Left forelimb (tissue), 1 donor: Measurements from ENCODE around the gene WBP2NL.

Experiments used
- DNase-seq: peaks from one replicate; pipeline ENCODE4 v3.0.0-alpha.2; 2018; ENCODE audit warnings: low spot score

The WBP2NL gene

GRCh38 chr22:42072606-42073330, 74.2 kb downstream of the WBP2NL start:
- no peak for DNase-seq

DNA sequence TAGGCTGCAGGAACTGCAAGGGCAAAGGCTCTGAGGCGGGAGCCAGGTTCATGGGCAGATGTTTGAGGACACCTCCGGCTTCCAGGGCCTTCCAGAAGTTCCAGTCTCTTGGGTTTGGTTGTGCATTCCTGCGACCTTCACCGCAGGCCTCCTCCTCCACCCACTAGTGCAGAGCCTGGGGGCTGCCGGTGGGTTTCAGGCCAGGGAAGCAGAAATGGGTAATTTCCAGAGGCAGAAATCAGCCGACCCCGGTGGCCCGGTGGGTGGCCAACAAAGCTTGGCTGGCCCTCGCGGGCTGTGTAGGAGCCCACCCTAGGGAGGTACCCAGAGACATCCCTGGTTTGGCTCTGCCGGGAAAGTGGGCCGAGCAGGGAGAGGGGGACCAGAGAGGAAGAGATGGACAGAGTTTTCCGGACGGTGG, 75.0 kb downstream of the WBP2NL start:
- DNase-seq, result no peak

DNA sequence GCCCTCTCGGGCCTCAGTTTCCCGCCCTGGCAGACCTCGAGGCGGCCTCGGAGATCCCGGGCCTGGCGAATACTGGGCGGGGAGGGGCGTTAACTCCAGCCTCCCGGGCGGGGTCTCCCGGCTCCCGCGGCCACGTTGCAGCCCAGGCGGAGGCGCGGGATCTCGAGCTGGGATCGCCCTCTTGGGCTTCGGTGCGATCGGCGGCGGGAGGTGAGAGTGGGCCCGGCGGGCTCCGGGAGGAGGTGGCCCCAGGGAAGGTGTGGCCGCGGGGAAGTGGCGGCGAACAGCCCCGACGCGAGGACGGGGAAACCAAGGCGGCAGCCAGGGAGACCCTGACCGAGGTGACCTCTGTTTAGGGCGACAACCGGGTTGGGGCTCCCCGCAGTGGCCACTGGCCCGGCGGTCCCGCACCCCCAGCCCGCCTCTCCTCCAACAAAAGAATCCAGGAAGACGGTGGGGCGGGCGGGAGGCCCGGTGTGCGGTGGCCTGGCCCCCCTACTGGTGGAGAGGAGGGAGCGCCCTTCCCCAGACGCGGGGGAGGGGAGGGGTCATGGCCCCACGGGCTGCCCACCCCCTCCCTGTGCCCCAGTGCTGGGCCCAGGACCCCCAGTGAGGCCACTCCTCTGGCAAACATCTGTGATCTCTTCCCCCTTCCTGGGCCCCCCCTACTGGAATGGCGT, 75.7 kb downstream of the WBP2NL start, which contains the start of gene PHETA2:
Gene PHETA2 (plus strand): TSS at position 117 of the 680 bp plus-strand sequence. CDS start 3,046 bp downstream, outside the sequence.
- DNase-seq, result peak; percentile 82

- no peak for DNase-seq
These were observed 76.5 kb downstream of the WBP2NL start for GRCh38 chr22:42074846-42075676.

- DNase-seq, result no peak
These were observed 78.3 kb downstream of the WBP2NL start for GRCh38 chr22:42076764-42077485.

DNA sequence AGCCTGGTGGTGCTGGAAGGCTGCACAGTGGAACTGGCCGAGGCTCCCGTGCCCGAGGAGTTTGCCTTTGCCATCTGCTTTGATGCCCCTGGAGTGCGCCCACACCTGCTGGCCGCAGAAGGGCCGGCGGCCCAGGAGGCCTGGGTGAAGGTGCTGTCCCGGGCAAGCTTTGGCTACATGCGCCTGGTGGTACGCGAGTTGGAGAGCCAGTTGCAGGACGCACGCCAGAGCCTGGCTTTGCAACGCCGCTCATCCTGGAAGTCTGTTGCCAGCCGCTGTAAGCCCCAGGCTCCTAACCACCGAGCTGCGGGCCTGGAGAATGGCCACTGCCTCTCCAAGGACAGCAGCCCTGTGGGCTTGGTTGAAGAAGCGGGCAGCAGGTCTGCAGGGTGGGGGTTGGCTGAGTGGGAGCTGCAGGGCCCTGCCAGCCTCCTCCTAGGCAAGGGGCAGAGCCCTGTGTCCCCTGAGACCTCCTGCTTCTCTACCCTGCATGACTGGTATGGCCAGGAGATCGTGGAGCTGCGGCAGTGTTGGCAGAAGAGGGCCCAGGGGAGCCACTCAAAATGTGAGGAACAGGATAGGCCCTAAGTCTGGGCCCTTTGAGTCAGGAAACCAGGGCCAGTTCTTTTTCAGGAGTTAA, 79.0 kb downstream of the WBP2NL start:
- no peak for DNase-seq
